Thyroid gland (tissue), 4 donors: ENCODE results near the gene LIF. TPM values are rescaled to one million over a fixed set of nuclear protein-coding genes. Genes with fewer than 3 reads are reported as not detected.
A peak's percentile ranks its signal among the peaks of the same experiment; 100 is the strongest.
"Not testable (repeated sequence)": the region's sequence is repeated elsewhere in the genome, so short reads cannot be mapped to it uniquely, and the experiment has no call there.

Source experiments
- DNase-seq, 2 donors: peaks; one replicate each; pipeline ENCODE4 v3.0.0-alpha.2; 2019
- H3K27ac ChIP-seq, 3 donors: fragments of 200-600 bp; sonication (generic); 1 replicate in 2 of 3; 2 replicates in 1 of 3; pipeline ENCODE4 v1.5.1; 2016 to 2019; ENCODE audit warnings: mild to moderate bottlenecking in 1 of 3, moderate library complexity in 1 of 3
- H3K27me3 ChIP-seq: fragments of 200-600 bp; sonication (generic); one replicate; pipeline ENCODE4 v1.5.1; 2019
- H3K36me3 ChIP-seq, 2 donors: fragments of 200-600 bp; sonication (generic); one replicate each; pipeline ENCODE4 v1.5.1; 2016 to 2019
- H3K4me1 ChIP-seq, 2 donors: fragments of 200-600 bp; sonication (generic); one replicate each; pipeline ENCODE4 v1.5.1; 2017 to 2019
- H3K4me3 ChIP-seq, 3 donors: fragments of 200-600 bp; sonication (generic); replicated peaks in 1 of 3; 1 replicate in 2 of 3; 2 replicates in 1 of 3; pipeline ENCODE4 v1.5.1; 2016; ENCODE audit warnings: mild to moderate bottlenecking in 1 of 3
- H3K9me3 ChIP-seq: fragments of 200-600 bp; sonication (generic); one replicate; pipeline ENCODE4 v1.5.1; 2017
- POLR2A ChIP-seq, 2 donors: fragments of 450-650 bp; IDR thresholded peaks; one replicate each; pipeline ENCODE4 v1.6.1; 2017; ENCODE audit warnings: antibody characterized with exemption in 2 of 2, mild to moderate bottlenecking in 2 of 2, moderate library complexity in 1 of 2
- WGBS, 2 donors: methylation state at CpG; one replicate each; pipeline ENCODE4 v1.1.5; 2017; 5-methylcytosine and 5-hydroxymethylcytosine counted together
- intact Hi-C: fragments of 100-400 bp; cut with DNase I; formaldehyde crosslinking; loops from one replicate; pipeline ENCODE4 v1.15.1; 2023
- total RNA-seq, 4 donors: library from RNA; depleted of rRNA; stranded (reverse); fragments of >200 nt; gene quantifications; one replicate each; pipeline ENCODE4 v1.2.3, GENCODE V29; 2016
- TF ChIP-seq, protein P1 (sequence below), 6 experiments: fragments of 200-600 bp in 3 of 6; fragments of 450-650 bp in 3 of 6; sonication (generic) in 3 of 6; IDR thresholded peaks; one replicate each; pipeline ENCODE4 v1.5.1; 2016 to 2019; ENCODE audit warnings: antibody characterized with exemption in 6 of 6, mild to moderate bottlenecking in 2 of 6, inconsistent platforms in 1 of 6, moderate library complexity in 1 of 6

The LIF gene
- total RNA-seq, 4 donors from 2014 or later = 0.89 to 2.6 (median 2.2) TPM

DNA sequence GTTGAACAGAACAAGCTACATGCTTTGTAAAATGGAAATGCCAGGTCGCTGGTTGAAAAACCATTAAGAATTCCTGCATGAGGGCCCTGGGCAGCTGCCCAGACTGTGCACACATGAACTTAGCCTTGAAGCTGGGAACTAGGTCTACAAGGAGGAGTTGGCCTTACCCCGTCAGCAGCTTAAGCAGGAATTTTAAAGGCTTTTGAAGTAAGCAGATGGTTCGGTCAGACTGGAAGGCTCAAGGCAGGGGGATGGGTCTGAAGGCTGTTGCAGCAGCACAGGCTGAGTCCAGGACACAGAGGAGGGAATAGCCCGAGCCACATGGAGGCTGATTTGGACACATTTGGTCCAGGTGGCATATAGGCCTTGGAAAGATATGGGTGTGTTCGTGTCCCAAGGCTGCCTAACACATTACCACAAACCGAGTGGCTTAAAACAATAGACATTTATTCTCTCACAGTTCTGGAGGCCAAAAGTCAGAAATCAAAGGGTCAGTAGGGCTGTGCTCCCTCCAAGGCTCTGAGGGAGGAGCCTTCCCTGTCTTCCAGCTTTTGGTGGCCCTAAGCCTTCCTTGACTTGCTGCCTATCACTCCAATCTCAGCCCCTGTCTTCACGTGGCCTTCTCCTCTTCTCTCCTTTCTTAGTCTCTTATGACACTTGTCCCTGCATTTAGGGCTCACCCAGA is 11.6 kb downstream of the LIF start:
- TF ChIP-seq, protein P1, sequence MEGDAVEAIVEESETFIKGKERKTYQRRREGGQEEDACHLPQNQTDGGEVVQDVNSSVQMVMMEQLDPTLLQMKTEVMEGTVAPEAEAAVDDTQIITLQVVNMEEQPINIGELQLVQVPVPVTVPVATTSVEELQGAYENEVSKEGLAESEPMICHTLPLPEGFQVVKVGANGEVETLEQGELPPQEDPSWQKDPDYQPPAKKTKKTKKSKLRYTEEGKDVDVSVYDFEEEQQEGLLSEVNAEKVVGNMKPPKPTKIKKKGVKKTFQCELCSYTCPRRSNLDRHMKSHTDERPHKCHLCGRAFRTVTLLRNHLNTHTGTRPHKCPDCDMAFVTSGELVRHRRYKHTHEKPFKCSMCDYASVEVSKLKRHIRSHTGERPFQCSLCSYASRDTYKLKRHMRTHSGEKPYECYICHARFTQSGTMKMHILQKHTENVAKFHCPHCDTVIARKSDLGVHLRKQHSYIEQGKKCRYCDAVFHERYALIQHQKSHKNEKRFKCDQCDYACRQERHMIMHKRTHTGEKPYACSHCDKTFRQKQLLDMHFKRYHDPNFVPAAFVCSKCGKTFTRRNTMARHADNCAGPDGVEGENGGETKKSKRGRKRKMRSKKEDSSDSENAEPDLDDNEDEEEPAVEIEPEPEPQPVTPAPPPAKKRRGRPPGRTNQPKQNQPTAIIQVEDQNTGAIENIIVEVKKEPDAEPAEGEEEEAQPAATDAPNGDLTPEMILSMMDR (IDR thresholded peaks at IDR 0.05) = no peak
- no peak for TF ChIP-seq POLR2A (IDR thresholded peaks at IDR 0.05)
- Histone ChIP-seq H3K4me3 (no peak overlapping the region), H3K9me3 (no peaks in the 10 kb centered on the region), H3K27ac (peak overlapping the region; percentile 9 to 80 (median 79)), H3K4me1 (peaks cover 16 to 21% of the 10 kb centered on the region in 2 donors), H3K27me3 (no peaks in the 10 kb centered on the region), H3K36me3 (no peaks in the 10 kb centered on the region)
- intact Hi-C loops = no loop called here
- 46 to 59% methylated on average over 7 of the region's 7 CpGs for WGBS, 2 donors
- peak; percentile 87 to 90 for DNase-seq

GRCh38 chr22:30234325-30234724 is 12.2 kb downstream of the LIF start:
- H3K9me3 ChIP-seq, intact Hi-C loops, H3K4me3 ChIP-seq, H3K27me3 ChIP-seq, DNase-seq, H3K36me3 ChIP-seq: not testable (repeated sequence)
- H3K4me1 ChIP-seq = peaks cover 16 to 20% of the 10 kb centered on the region in 2 donors
- peak overlapping the region in 2 of 3 donors; percentile 79 to 80 for H3K27ac ChIP-seq
- WGBS, 2 donors = 70 to 96% methylated on average over 3 of the region's 3 CpGs

DNA sequence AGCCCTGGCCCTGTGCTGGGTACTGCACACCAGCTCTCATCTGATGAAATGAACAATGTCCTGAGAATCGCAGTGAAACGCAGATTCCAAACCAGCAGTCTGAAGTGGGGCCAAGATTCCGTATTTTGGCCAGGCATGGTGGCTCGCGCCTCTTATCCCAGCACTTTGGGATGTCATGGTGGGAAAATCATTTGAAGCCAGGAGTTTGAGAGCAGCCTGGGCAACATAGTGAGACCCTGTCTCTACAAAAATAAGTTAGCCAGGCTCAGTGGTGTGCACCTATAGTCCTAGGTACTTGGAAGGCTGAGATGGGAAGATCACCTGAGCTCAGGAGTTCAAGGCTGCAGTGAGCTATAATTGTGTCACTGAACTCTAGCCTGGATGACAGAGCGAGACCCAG is 13.0 kb downstream of the LIF start:
- H3K9me3 ChIP-seq = no peaks in the 10 kb centered on the region
- no peak for TF ChIP-seq POLR2A (IDR thresholded peaks at IDR 0.05)
- TF ChIP-seq, protein P1 (IDR thresholded peaks at IDR 0.05) = no peak
- no peaks in the 10 kb centered on the region for H3K27me3 ChIP-seq
- no peak overlapping the region for H3K27ac ChIP-seq
- no peak for DNase-seq
- 89 to 95% methylated on average over 6 of the region's 6 CpGs for WGBS, 2 donors
- peaks cover 16 to 20% of the 10 kb centered on the region in 2 donors for H3K4me1 ChIP-seq
- no peaks in the 10 kb centered on the region for H3K36me3 ChIP-seq
- H3K4me3 ChIP-seq = no peak overlapping the region
- intact Hi-C loops = no loop called here

GRCh38 chr22:30232716-30233218 is 13.8 kb downstream of the LIF start:
- no peak for DNase-seq
- intact Hi-C loops = no loop called here
- 36 to 42% methylated on average over 10 to 12 of the region's 17 CpGs for WGBS, 2 donors
- Histone ChIP-seq H3K27me3 (no peaks in the 10 kb centered on the region), H3K36me3 (no peaks in the 10 kb centered on the region), H3K9me3 (no peaks in the 10 kb centered on the region), H3K27ac (no peak overlapping the region), H3K4me3 (no peak overlapping the region), H3K4me1 (peaks cover 16 to 20% of the 10 kb centered on the region in 2 donors)
- no peak for TF ChIP-seq POLR2A (IDR thresholded peaks at IDR 0.05)
- TF ChIP-seq, protein P1 (IDR thresholded peaks at IDR 0.05) = no peak

DNA sequence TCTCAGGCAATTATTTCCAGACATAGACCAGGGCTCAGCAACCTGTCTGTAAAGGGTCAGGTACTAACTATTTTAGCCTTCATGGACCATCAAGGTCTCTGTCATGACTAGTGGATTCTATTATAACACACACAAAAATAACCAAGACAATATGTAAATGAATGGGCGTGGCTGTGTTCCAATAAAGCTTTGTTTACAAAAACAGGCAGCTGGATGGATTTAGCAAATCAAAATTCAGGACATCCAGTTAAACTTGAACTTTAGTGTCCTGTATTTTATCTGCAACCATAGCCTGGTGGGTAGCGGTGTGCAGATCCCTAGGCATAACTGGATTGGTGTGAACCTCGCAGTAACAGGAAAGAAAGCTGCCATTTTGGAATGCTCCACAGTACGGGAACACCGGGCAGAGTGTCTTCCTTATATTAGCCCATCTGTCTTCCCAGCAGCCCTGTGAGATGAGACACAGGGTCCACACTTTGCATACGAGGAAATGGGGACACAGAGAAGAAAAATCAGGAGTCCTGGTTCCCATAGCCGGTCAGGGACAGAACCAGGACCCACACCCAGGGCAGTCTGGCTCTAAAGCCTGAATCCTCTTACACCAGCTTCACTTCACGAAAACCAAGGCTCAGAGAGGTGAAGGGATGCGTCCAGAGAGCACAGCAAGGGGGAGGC is 15.6 kb downstream of the LIF start:
- Histone ChIP-seq H3K27ac (no peak overlapping the region), H3K36me3 (no peaks in the 10 kb centered on the region), H3K9me3 (no peaks in the 10 kb centered on the region), H3K4me3 (no peak overlapping the region), H3K27me3 (no peaks in the 10 kb centered on the region), H3K4me1 (peaks cover 12 to 15% of the 10 kb centered on the region in 2 donors)
- intact Hi-C loops = no loop called here
- no peak for TF ChIP-seq POLR2A (IDR thresholded peaks at IDR 0.05)
- TF ChIP-seq, protein P1 (IDR thresholded peaks at IDR 0.05) = no peak
- no peak for DNase-seq
- 84 to 92% methylated on average over 9 of the region's 9 CpGs for WGBS, 2 donors
